SK-N-SH (cell line): ENCODE results near the gene FERMT2. TPM values are rescaled to one million over a fixed set of nuclear protein-coding genes. Genes with fewer than 3 reads are reported as not detected.

ENCODE experiments used
- CTCF ChIA-PET: fragments of 300-600, 350-600 bp; formaldehyde crosslinking; extraction: SDS; loops from one replicate; lab custom pipeline; 2021; lab: Yijun Ruan, JAX
- POLR2A ChIA-PET: fragments of 350-600 bp; sonication (Branson Sonifier 250); formaldehyde crosslinking; extraction: SDS; loops from one replicate; lab custom pipeline; 2020; ENCODE audit warnings: antibody characterized with exemption, inconsistent platforms; lab: Yijun Ruan, JAX
- DNase-seq: peaks from one replicate; pipeline ENCODE4 v3.0.0; 2012
- H2AFZ ChIP-seq: fragments of 200-600 bp; sonication (generic); 2 replicates; pipeline ENCODE4 v1.8.1; 2016; ENCODE audit warnings: antibody characterized with exemption, mild to moderate bottlenecking, low read depth
- H3F3A ChIP-seq: fragments of 200-600 bp; sonication (generic); replicated peaks from 2 replicates; pipeline ENCODE3; 2016; ENCODE audit warnings: antibody characterized with exemption, mild to moderate bottlenecking; ENCODE audit not compliant: insufficient read depth
- H3K27ac ChIP-seq, 2 experiments: fragments of 200-500 bp in 1 of 2; fragments of 200-600 bp in 1 of 2; sonication (Bioruptor generic) in 1 of 2; sonication (generic), shearing (Covaris generic) in 1 of 2; 2 replicates each; pipeline versions ENCODE4 v1.5.1 to v1.6.1; 2014 to 2016; ENCODE audit warnings: low read depth in 2 of 2, inconsistent platforms in 1 of 2, low read length in 1 of 2, mild to moderate bottlenecking in 1 of 2, mixed read lengths in 1 of 2
- H3K27me3 ChIP-seq: fragments of 200-600 bp; sonication (generic), shearing (Covaris generic); 2 replicates; pipeline ENCODE4 v1.6.1; 2016; ENCODE audit warnings: mixed run types; ENCODE audit not compliant: insufficient read depth
- H3K36me3 ChIP-seq, 2 experiments: fragments of 200-500 bp in 1 of 2; fragments of 200-600 bp in 1 of 2; sonication (Bioruptor generic) in 1 of 2; sonication (generic) in 1 of 2; replicated peaks in 1 of 2; 2 replicates each; pipeline versions ENCODE3 to v1.5.1; 2014 to 2016; ENCODE audit warnings: low read length in 1 of 2, mild to moderate bottlenecking in 1 of 2; ENCODE audit not compliant: insufficient read depth in 2 of 2, control insufficient read depth in 1 of 2
- H3K4me1 ChIP-seq, 2 experiments: fragments of 200-500 bp in 1 of 2; fragments of 200-600 bp in 1 of 2; sonication (Bioruptor generic) in 1 of 2; sonication (generic), shearing (Covaris generic) in 1 of 2; 2 replicates each; pipeline versions ENCODE4 v1.5.1 to v1.6.1; 2014 to 2016; ENCODE audit warnings: low read depth in 1 of 2, low read length in 1 of 2, mixed run types in 1 of 2; ENCODE audit not compliant: insufficient read depth in 2 of 2, control insufficient read depth in 1 of 2
- H3K4me2 ChIP-seq: fragments of 200-600 bp; sonication (generic), shearing (Covaris generic); 2 replicates; pipeline ENCODE4 v1.6.1; 2017; ENCODE audit warnings: mixed run types
- H3K4me3 ChIP-seq, 2 experiments: fragments of 200-500 bp in 1 of 2; fragments of 200-600 bp in 1 of 2; sonication (Bioruptor generic) in 1 of 2; sonication (generic), shearing (Covaris generic) in 1 of 2; 2 replicates each; pipeline versions ENCODE4 v1.5.1 to v1.8.1; 2014 to 2016; ENCODE audit warnings: low read depth in 2 of 2, inconsistent platforms in 1 of 2, low read length in 1 of 2, mild to moderate bottlenecking in 1 of 2, mixed read lengths in 1 of 2, moderate library complexity in 1 of 2
- H3K79me2 ChIP-seq: fragments of 200-600 bp; sonication (generic); 2 replicates; pipeline ENCODE4 v1.8.1; 2017; ENCODE audit warnings: mild to moderate bottlenecking; ENCODE audit not compliant: insufficient read depth
- H3K9ac ChIP-seq: fragments of 200-600 bp; sonication (generic); 2 replicates; pipeline ENCODE4 v1.6.1; 2017; ENCODE audit warnings: mixed run types
- H3K9me2 ChIP-seq: fragments of 200-600 bp; sonication (generic); 2 replicates; pipeline ENCODE4 v1.6.1; 2017; ENCODE audit warnings: mixed run types
- H3K9me3 ChIP-seq: fragments of 200-600 bp; sonication (generic); 2 replicates; pipeline ENCODE4 v1.6.1; 2017; ENCODE audit warnings: mixed run types, mild to moderate bottlenecking, moderate library complexity
- H4K20me1 ChIP-seq: fragments of 200-600 bp; sonication (generic); 2 replicates; pipeline ENCODE4 v1.6.1; 2017; ENCODE audit warnings: mild to moderate bottlenecking, mixed run types; ENCODE audit not compliant: insufficient read depth
- CHD2 ChIP-seq: fragments of 150-350 bp; IDR thresholded peaks from 2 replicates; pipeline ENCODE4 v1.6.1; 2018; ENCODE audit warnings: low read length; ENCODE audit not compliant: partially characterized antibody
- CTCF ChIP-seq: fragments of 200-600 bp; sonication (generic); IDR thresholded peaks from 2 replicates; pipeline ENCODE4 v1.6.1; 2017; ENCODE audit warnings: antibody characterized with exemption, mild to moderate bottlenecking, moderate library complexity
- ELF1 ChIP-seq: IDR thresholded peaks from 2 replicates; pipeline ENCODE4 v1.4.0; 2012
- EP300 ChIP-seq, 2 experiments: IDR thresholded peaks; 2 replicates each; pipeline versions ENCODE4 v1.4.0 to v1.6.1; 2012; ENCODE audit warnings: borderline replicate concordance in 1 of 2, low read depth in 1 of 2, low read length in 1 of 2
- EZH2phosphoT487 ChIP-seq: fragments of 200-600 bp; sonication (generic); IDR thresholded peaks from 2 replicates; pipeline ENCODE4 v1.6.1; 2017; ENCODE audit warnings: low read depth, mixed run types, mild to moderate bottlenecking, antibody characterized with exemption, moderate library complexity, borderline replicate concordance
- FOXJ3 ChIP-seq: sonication (generic); formaldehyde crosslinking; IDR thresholded peaks from 2 replicates; pipeline ENCODE4 v1.5.1; 2020; ENCODE audit warnings: mild to moderate bottlenecking, missing genetic modification reagents
- FOXM1 ChIP-seq: IDR thresholded peaks from 2 replicates; pipeline ENCODE4 v1.4.0; 2012; ENCODE audit warnings: low read depth, mild to moderate bottlenecking
- GABPA ChIP-seq: IDR thresholded peaks from 2 replicates; pipeline ENCODE4 v1.4.0; 2012; ENCODE audit warnings: low read depth, mild to moderate bottlenecking
- GATA2 ChIP-seq: sonication (generic); formaldehyde crosslinking; IDR thresholded peaks from 2 replicates; pipeline ENCODE4 v1.5.0; 2020; ENCODE audit warnings: mild to moderate bottlenecking, missing genetic modification reagents
- IRF3 ChIP-seq: fragments of 150-350 bp; IDR thresholded peaks from 2 replicates; pipeline ENCODE4 v1.6.1; 2016; ENCODE audit warnings: mild to moderate bottlenecking, low read depth, low read length
- MAX ChIP-seq: IDR thresholded peaks from 2 replicates; pipeline ENCODE4 v1.4.0; 2012; ENCODE audit warnings: low read depth
- MEF2A ChIP-seq: IDR thresholded peaks from 2 replicates; pipeline ENCODE4 v1.4.0; 2012; ENCODE audit warnings: low read depth, borderline replicate concordance
- MXI1 ChIP-seq: IDR thresholded peaks from 2 replicates; pipeline ENCODE4 v1.6.1; 2012; ENCODE audit warnings: mild to moderate bottlenecking, low read depth, low read length, improper control_type of control experiment
- NFIC ChIP-seq: IDR thresholded peaks from 2 replicates; pipeline ENCODE4 v1.4.0; 2012; ENCODE audit warnings: borderline replicate concordance
- NRF1 ChIP-seq: IDR thresholded peaks from 2 replicates; pipeline ENCODE4 v1.6.1; 2012; ENCODE audit warnings: low read depth, mild to moderate bottlenecking, low read length
- PBX3 ChIP-seq: IDR thresholded peaks from 2 replicates; pipeline ENCODE4; 2012
- RAD21 ChIP-seq: IDR thresholded peaks from 2 replicates; pipeline ENCODE4 v1.6.1; 2012; ENCODE audit warnings: mild to moderate bottlenecking, low read length
- RCOR1 ChIP-seq: fragments of 150-350 bp; IDR thresholded peaks from 2 replicates; pipeline ENCODE4 v1.6.1; 2017; ENCODE audit warnings: antibody characterized with exemption, low read length
- RFX5 ChIP-seq: IDR thresholded peaks from 2 replicates; pipeline ENCODE4 v1.6.1; 2012; ENCODE audit warnings: mild to moderate bottlenecking, improper control_type of control experiment, low read length
- SIN3A ChIP-seq: IDR thresholded peaks from 2 replicates; pipeline ENCODE4 v1.6.1; 2012; ENCODE audit warnings: low read depth, mild to moderate bottlenecking, low read length, moderate library complexity, borderline replicate concordance
- SMC3 ChIP-seq: IDR thresholded peaks from 2 replicates; pipeline ENCODE4 v1.6.1; 2012; ENCODE audit warnings: low read depth, low read length, improper control_type of control experiment
- TAF1 ChIP-seq: IDR thresholded peaks from 2 replicates; pipeline ENCODE4 v1.6.1; 2012; ENCODE audit warnings: low read depth, mild to moderate bottlenecking, low read length, moderate library complexity, borderline replicate concordance
- TCF12 ChIP-seq: IDR thresholded peaks from 2 replicates; pipeline ENCODE4 v1.4.0; 2012
- TEAD4 ChIP-seq: IDR thresholded peaks from 2 replicates; pipeline ENCODE4 v1.4.0; 2012; ENCODE audit warnings: mild to moderate bottlenecking, borderline replicate concordance; ENCODE audit not compliant: insufficient read depth
- USF1 ChIP-seq: IDR thresholded peaks from 2 replicates; pipeline ENCODE4 v1.4.0; 2012; ENCODE audit warnings: low read depth, borderline replicate concordance
- YY1 ChIP-seq: IDR thresholded peaks from 2 replicates; pipeline ENCODE4 v1.4.0; 2012; ENCODE audit warnings: low read depth, mild to moderate bottlenecking
- ZBTB33 ChIP-seq: IDR thresholded peaks from 2 replicates; pipeline ENCODE4 v1.4.0; 2012; ENCODE audit warnings: low read depth, borderline replicate concordance
- WGBS: methylation state at CpG from one replicate; pipeline ENCODE4 v1.1.6; 2017; ENCODE audit warnings: low lambda C conversion rate; 5-methylcytosine and 5-hydroxymethylcytosine counted together
- polyA plus RNA-seq, 3 experiments: library from polyadenylated mRNA; depleted of rRNA; stranded (reverse); fragments of >200 nt; gene quantifications; 2 replicates each; pipeline ENCODE4 v1.2.3, GENCODE V29; 2012

The FERMT2 gene
- polyA plus RNA-seq, 1 of the 3 experiments (the other 2 are of a cell fraction) = 40.1 TPM

- TF ChIP-seq GABPA (no peak), YY1 (no peak), GATA2 (CRISPR knock-in tag) (no peak), NRF1 (no peak), CHD2 (no peak), IRF3 (no peak), TCF12 (no peak), MEF2A (no peak), RAD21 (no peak), MAX (no peak), EP300 (IDR thresholded peaks at IDR 0.05; ENCODE audit: borderline replicate concordance in 1 of 2, low read depth in 1 of 2, low read length in 1 of 2) (no peak), ELF1 (no peak), CTCF (no peak)
These were observed 77.2 kb downstream of the FERMT2 start (continued) for GRCh38 chr14:52873694-52874093.

GRCh38 chr14:52873065-52873464, 77.8 kb downstream of the FERMT2 start:
- DNase-seq = no peak
- no peak overlapping the region for H3K4me2 ChIP-seq
- POLR2A ChIA-PET = no interaction called here
- no peak for TF ChIP-seq USF1
- TF ChIP-seq SIN3A = no peak
- no peak for TF ChIP-seq RCOR1
- no peak for TF ChIP-seq EZH2phosphoT487
- no peak for TF ChIP-seq GATA2 (CRISPR knock-in tag)
- no peak for TF ChIP-seq SMC3
- TF ChIP-seq NFIC = no peak
- TF ChIP-seq FOXM1 = no peak
- TF ChIP-seq ZBTB33 = no peak
- TF ChIP-seq RFX5 = no peak
- TF ChIP-seq MXI1 = no peak
- no peak for TF ChIP-seq TAF1
- no peak for TF ChIP-seq TEAD4
- TF ChIP-seq MEF2A = no peak
- TF ChIP-seq MAX = no peak
- TF ChIP-seq PBX3 = no peak
- no peak for TF ChIP-seq FOXJ3 (CRISPR knock-in tag)
- TF ChIP-seq GABPA = no peak

More at GRCh38 chr14:52873065-52873464, 77.8 kb downstream of the FERMT2 start:
- H3K4me1 ChIP-seq = peaks cover 5 to 28% of the 10 kb centered on the region in 2 experiments; a peak in 3 of 4 replicates
- H3K27me3 ChIP-seq = no peaks in the 10 kb centered on the region
- no peaks in the 10 kb centered on the region for H3K9me3 ChIP-seq
- H3K36me3 ChIP-seq = peaks cover 85% of the 10 kb centered on the region in 2 experiments
- H4K20me1 ChIP-seq = no peaks in the 10 kb centered on the region
- H3K27ac ChIP-seq = no peak overlapping the region; a peak in 1 of 4 replicates
- CTCF ChIA-PET = interaction anchor here (1.5 kb wide), 1 partner anchor 88 kb away, joined by 3 read pairs; no protein-coding TSS in a partner anchor
- H3K9ac ChIP-seq = no peak overlapping the region
- no peak overlapping the region for H3K4me3 ChIP-seq
- H3K79me2 ChIP-seq = peaks cover 79% of the 10 kb centered on the region
- peaks cover 40% of the 10 kb centered on the region for H3F3A ChIP-seq
- no peaks in the 10 kb centered on the region for H3K9me2 ChIP-seq
- H2AFZ ChIP-seq = no peak overlapping the region
- 85% methylated on average over 4 of the region's 4 CpGs for WGBS
